ENCODE results near the gene TOMM40.

The TOMM40 gene

DNA sequence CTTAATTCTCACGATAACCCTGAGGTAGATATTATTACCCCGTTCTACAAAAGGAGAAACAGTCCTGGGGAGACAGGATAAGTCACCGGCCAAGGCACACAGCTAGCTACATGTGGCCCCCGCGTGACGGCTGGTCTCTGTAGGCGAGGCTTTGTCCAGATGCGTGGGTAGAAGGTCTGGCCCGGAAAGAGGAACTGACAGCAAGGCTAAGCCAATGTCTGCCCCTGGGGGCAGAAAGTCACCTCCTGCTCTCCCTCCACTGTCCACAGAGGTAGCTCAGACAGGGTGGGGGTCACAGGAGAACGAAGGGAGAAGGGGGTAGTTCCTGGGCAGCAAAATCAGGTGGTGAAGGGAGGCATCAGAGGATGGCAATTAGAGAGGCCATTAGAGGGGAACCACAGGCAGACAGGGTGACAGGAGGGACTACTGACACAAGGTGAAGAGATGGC is 52.8 kb downstream of the TOMM40 start:
- TF ChIP-seq, protein P1, sequence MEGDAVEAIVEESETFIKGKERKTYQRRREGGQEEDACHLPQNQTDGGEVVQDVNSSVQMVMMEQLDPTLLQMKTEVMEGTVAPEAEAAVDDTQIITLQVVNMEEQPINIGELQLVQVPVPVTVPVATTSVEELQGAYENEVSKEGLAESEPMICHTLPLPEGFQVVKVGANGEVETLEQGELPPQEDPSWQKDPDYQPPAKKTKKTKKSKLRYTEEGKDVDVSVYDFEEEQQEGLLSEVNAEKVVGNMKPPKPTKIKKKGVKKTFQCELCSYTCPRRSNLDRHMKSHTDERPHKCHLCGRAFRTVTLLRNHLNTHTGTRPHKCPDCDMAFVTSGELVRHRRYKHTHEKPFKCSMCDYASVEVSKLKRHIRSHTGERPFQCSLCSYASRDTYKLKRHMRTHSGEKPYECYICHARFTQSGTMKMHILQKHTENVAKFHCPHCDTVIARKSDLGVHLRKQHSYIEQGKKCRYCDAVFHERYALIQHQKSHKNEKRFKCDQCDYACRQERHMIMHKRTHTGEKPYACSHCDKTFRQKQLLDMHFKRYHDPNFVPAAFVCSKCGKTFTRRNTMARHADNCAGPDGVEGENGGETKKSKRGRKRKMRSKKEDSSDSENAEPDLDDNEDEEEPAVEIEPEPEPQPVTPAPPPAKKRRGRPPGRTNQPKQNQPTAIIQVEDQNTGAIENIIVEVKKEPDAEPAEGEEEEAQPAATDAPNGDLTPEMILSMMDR (IDR thresholded peaks at IDR 0.05): no peak
- DNase-seq (ENCODE audit: low spot score): no peak
- no peak overlapping the region for H3K27ac ChIP-seq

DNA sequence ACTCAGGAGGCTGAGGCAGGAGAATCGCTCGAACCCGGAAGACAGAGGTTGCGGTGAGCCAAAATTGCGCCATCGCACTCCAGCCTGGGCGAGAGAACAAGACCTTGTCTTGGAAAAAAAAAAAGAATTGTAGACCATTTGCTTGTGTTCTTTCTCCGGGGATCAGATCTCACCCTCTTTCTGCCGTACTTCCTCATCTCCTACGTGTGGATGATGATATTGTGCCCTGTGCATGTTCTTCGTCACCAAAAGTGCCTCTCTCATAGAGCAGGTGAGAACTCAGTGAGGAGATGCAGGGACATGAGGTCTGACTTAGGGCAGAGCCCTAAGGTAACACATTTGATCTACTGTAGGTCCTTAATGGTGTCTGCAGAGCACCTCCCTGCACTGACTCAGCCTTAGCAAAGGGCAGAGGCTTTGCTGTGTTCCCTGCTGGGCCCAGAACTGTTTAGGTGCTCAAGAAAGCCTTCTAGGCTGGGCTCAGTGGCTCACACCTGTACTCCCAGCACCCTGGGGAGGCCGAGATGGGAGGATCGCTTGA is 56.1 kb downstream of the TOMM40 start:
- Histone ChIP-seq H3K4me3 (no peak overlapping the region), H3K27ac (no peak overlapping the region)
- TF ChIP-seq, protein P1 (IDR thresholded peaks at IDR 0.05): no peak
- no peak for DNase-seq (ENCODE audit: low spot score)

More for the DNA sequence above, 52.8 kb downstream of the TOMM40 start:
- no peak overlapping the region for H3K4me3 ChIP-seq

DNA sequence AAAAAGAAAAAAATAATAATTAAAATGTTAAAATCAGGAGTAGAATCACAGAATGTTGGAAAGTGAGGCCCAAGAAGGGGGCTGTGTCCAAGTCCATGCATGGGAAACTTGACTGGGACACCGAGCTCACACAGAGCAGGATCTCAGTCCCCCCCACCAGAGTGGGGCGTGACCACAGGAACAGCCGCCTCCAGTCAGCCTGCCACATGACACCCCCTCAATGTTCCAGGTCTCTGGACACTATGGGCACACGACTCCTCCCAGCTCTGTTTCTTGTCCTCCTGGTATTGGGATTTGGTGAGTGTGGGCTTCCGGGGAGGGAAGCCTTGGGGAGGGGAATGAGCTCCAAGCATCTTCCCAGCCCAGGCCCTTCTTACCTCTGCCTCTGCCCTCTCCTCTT is 57.2 kb downstream of the TOMM40 start:
- no peak overlapping the region for H3K4me3 ChIP-seq
- TF ChIP-seq, protein P1 (IDR thresholded peaks at IDR 0.05): no peak
- no peak for DNase-seq (ENCODE audit: low spot score)
- no peak overlapping the region for H3K27ac ChIP-seq

DNA sequence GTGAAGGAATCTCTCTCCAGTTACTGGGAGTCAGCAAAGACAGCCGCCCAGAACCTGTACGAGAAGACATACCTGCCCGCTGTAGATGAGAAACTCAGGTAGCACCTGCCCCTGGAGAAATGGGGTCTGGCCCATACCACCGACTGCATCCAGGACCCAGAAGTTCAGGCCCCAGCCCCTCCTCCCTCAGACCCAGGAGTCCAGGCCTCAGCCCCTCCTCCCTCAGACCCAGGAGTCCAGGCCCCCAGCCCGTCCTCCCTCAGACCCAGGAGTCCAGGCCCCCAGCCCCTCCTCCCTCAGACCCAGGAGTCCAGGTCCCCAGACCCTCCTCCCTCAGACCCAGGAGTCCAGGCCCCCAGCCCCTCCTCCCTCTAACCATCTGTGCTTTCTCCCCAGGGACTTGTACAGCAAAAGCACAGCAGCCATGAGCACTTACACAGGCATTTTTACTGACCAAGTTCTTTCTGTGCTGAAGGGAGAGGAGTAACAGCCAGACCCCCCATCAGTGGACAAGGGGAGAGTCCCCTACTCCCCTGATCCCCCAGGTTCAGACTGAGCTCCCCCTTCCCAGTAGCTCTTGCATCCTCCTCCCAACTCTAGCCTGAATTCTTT is 57.8 kb downstream of the TOMM40 start:
- no peak for DNase-seq (ENCODE audit: low spot score)
- Histone ChIP-seq H3K4me3 (no peak overlapping the region), H3K27ac (no peak overlapping the region)
- TF ChIP-seq, protein P1 (IDR thresholded peaks at IDR 0.05): no peak

DNA sequence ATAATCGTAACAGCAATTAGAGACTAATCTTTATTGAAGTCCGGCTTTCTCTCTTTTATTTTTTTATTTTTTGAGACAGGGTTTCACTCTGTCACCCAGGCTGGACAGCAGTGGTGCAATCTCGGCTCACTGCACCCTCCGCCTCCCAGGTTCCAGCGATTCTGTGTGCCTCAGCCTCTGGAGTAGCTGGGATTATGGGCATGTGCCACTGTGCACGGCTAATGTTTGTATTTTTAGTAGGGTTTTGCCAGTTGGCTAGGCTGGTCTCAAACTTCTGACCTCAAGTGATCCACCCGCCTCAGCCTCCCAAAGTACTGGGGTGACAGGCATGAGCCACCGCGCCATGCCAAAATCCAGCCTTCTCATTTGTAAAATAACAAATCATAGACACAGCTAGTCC is 58.5 kb downstream of the TOMM40 start:
- Histone ChIP-seq H3K27ac (no peak overlapping the region), H3K4me3 (no peak overlapping the region)
- DNase-seq (ENCODE audit: low spot score): no peak
- TF ChIP-seq, protein P1 (IDR thresholded peaks at IDR 0.05): no peak

DNA sequence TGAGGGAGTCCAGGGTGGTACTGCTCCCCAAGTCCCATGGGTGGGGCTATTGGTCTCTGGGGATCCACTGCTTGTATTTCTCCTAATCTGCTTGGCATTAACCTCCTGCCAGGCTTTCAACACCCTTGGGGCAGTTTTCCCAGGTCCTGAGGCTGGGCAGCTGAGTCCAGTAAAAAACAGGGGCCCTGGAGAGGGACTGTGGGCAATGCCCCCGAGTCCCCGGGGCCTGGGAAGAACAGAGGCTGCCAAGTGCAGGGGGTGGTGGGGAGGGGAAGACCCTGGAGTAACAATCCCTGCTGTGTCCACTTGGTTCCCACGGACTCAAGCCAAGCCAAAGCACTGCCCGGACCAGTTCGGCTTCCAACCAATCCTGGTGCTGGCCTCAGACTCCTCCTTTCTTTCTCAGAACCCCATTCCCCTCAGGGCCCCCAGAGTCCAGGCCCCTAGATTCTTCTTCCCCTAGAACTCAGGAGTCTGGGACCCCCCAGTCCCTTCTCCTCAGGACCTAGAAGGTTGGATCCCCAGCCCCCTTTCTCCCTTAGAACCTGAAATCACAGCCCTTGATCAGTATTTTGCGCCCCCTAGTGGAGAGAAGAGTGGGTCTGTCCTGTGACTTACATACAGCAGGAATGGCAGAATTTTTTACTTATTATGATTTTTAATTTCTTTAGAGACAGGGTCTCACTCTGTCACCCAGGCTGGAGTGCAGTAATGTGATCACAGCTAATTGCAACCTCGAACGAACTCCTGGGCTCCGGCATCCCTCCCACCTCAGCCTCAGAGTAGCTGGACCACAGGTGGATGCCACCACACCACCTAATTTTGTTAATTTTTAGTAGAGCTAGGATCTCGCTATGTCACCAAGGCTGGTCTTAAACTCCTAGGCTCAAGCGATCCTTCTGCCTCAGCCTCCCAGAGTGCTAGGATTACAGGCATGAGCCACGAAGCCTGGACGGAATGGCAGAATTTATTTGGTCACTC is 60.4 kb downstream of the TOMM40 start:
- no peak for DNase-seq (ENCODE audit: low spot score)
- Histone ChIP-seq H3K27ac (peak overlapping the region in 1 of 2 donors; percentile 70), H3K4me3 (peak overlapping the region; percentile 26)
- TF ChIP-seq, protein P1 (IDR thresholded peaks at IDR 0.05): peak; percentile 88

All from coronary artery (tissue), 2 donors.